ENCODE results near the gene CORO1C.

DNA sequence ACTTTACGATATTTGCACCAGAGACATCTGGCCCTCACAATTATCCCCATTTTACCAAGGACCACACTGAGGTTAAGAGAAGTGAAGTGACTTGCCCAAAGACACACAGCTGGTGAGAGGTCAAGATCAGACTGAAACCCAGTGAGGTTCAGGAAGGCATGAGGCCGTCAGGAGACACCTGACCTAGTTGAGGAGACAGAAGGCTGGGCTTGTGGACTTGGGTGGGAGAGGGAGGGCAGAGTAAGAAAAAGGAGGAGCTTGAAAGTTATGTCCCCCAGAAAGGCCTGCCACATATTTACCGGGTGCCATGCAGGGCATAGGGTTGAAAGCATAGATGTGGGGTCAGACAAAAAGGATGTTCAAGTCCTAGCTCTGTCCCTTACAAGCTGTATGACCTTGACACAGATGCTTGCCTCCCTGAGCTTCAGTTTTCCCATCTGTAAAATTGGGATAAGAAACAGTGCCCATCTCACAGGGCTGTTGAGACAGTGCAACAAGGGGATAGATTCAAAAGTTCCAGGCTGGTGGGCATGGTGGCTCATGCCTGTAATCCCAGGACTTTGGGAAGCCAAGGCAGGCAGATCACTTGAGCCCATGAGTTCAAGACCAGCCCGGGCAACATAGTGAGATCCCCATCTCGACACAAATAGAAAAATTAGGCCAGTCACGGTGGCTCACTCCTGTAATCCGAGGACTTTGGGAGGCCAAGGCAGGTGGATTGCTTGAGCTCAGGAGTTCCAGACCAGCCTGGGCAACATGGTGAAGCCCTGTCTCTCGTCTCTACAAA lies 104.0 kb downstream of the CORO1C start:
- TF ChIP-seq, protein P1, sequence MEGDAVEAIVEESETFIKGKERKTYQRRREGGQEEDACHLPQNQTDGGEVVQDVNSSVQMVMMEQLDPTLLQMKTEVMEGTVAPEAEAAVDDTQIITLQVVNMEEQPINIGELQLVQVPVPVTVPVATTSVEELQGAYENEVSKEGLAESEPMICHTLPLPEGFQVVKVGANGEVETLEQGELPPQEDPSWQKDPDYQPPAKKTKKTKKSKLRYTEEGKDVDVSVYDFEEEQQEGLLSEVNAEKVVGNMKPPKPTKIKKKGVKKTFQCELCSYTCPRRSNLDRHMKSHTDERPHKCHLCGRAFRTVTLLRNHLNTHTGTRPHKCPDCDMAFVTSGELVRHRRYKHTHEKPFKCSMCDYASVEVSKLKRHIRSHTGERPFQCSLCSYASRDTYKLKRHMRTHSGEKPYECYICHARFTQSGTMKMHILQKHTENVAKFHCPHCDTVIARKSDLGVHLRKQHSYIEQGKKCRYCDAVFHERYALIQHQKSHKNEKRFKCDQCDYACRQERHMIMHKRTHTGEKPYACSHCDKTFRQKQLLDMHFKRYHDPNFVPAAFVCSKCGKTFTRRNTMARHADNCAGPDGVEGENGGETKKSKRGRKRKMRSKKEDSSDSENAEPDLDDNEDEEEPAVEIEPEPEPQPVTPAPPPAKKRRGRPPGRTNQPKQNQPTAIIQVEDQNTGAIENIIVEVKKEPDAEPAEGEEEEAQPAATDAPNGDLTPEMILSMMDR (IDR thresholded peaks at IDR 0.05; ENCODE audit: low read depth, low read length, missing input control), result no peak
- TF ChIP-seq YY1 (IDR thresholded peaks at IDR 0.05) (no peak), GABPA (IDR thresholded peaks at IDR 0.05 in 1 of 2, conservative IDR thresholded peaks at IDR 0.05 in 1 of 2) (no peak), RAD21 (IDR thresholded peaks at IDR 0.05) (no peak), JUND (IDR thresholded peaks at IDR 0.05) (no peak), TAF1 (conservative IDR thresholded peaks at IDR 0.05) (no peak), RXRA (IDR thresholded peaks at IDR 0.05) (no peak), SP1 (IDR thresholded peaks at IDR 0.05) (no peak), HNF4A (conservative IDR thresholded peaks at IDR 0.05) (no peak), FOXA1 (IDR thresholded peaks at IDR 0.05) (no peak)
- TF ChIP-seq, protein P2, sequence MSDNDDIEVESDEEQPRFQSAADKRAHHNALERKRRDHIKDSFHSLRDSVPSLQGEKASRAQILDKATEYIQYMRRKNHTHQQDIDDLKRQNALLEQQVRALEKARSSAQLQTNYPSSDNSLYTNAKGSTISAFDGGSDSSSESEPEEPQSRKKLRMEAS (IDR thresholded peaks at IDR 0.05), result no peak
- TF ChIP-seq, protein P3, sequence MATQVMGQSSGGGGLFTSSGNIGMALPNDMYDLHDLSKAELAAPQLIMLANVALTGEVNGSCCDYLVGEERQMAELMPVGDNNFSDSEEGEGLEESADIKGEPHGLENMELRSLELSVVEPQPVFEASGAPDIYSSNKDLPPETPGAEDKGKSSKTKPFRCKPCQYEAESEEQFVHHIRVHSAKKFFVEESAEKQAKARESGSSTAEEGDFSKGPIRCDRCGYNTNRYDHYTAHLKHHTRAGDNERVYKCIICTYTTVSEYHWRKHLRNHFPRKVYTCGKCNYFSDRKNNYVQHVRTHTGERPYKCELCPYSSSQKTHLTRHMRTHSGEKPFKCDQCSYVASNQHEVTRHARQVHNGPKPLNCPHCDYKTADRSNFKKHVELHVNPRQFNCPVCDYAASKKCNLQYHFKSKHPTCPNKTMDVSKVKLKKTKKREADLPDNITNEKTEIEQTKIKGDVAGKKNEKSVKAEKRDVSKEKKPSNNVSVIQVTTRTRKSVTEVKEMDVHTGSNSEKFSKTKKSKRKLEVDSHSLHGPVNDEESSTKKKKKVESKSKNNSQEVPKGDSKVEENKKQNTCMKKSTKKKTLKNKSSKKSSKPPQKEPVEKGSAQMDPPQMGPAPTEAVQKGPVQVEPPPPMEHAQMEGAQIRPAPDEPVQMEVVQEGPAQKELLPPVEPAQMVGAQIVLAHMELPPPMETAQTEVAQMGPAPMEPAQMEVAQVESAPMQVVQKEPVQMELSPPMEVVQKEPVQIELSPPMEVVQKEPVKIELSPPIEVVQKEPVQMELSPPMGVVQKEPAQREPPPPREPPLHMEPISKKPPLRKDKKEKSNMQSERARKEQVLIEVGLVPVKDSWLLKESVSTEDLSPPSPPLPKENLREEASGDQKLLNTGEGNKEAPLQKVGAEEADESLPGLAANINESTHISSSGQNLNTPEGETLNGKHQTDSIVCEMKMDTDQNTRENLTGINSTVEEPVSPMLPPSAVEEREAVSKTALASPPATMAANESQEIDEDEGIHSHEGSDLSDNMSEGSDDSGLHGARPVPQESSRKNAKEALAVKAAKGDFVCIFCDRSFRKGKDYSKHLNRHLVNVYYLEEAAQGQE (IDR thresholded peaks at IDR 0.05), result no peak

All from liver (tissue), 3 donors.